ENCODE measurements around the gene ARIH2.

DNA sequence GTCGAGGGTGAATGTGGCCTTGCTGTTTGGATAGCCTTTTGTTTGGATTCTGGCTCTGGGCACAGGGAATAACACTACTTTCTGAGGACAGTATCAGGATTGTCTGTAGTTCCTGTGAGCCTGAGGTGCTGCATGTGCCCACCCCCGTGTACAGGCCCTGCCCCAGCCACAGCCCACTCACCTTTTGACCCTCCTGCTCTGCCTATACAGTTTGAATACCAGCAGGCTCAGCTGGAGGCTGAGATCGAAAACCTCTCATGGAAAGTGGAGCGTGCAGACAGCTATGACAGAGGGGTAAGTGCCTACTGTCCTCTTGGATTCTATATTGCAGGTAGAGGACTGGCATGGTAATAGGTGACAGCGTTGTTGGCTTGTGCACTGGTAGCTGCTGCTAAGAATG lies 64.0 kb downstream of the ARIH2 start:
- TF ChIP-seq POLR2AphosphoS5 (IDR thresholded peaks at IDR 0.05; ENCODE audit: low read depth, low read length) = no peak
- no peak for TF ChIP-seq TAF1 (IDR thresholded peaks at IDR 0.05; ENCODE audit: borderline replicate concordance, insufficient read depth, low read length)
